GM18867 (cell line): Measurements from ENCODE around the gene GCFC2.

ENCODE experiments used
- ATAC-seq: cut with Tn5 transposase; IDR thresholded peaks from one replicate; pipeline ENCODE4 v1.9.1; 2021; ENCODE audit warnings: mild to moderate bottlenecking, moderate library complexity; ENCODE audit not compliant: unreplicated experiment

Gene GCFC2

GRCh38 chr2:75632813-75633212 lies 77.9 kb downstream of the GCFC2 start:
- ATAC-seq, result no peak

- no peak for ATAC-seq
Observed at GRCh38 chr2:75632091-75632701, 78.5 kb downstream of the GCFC2 start.

- ATAC-seq, result peak; percentile 94
Observed at GRCh38 chr2:75627902-75628504, 82.7 kb downstream of the GCFC2 start.

- ATAC-seq, result no peak
Observed at GRCh38 chr2:75622929-75623328, 87.8 kb downstream of the GCFC2 start.

- no peak for ATAC-seq
Observed at GRCh38 chr2:75622500-75622899, 88.2 kb downstream of the GCFC2 start.

- no peak for ATAC-seq
Observed at GRCh38 chr2:75621228-75621627, 89.5 kb downstream of the GCFC2 start.

GRCh38 chr2:75619956-75620740 lies 90.6 kb downstream of the GCFC2 start:
- ATAC-seq, result no peak

GRCh38 chr2:75616933-75617332 lies 93.8 kb downstream of the GCFC2 start:
- ATAC-seq, result no peak

- no peak for ATAC-seq
Observed at GRCh38 chr2:75616406-75616805, 94.3 kb downstream of the GCFC2 start.

GRCh38 chr2:75614162-75614651 lies 96.5 kb downstream of the GCFC2 start:
- no peak for ATAC-seq

GRCh38 chr2:75612862-75613243 lies 97.9 kb downstream of the GCFC2 start:
- no peak for ATAC-seq
